ENCODE results near the gene SSNA1.

DNA sequence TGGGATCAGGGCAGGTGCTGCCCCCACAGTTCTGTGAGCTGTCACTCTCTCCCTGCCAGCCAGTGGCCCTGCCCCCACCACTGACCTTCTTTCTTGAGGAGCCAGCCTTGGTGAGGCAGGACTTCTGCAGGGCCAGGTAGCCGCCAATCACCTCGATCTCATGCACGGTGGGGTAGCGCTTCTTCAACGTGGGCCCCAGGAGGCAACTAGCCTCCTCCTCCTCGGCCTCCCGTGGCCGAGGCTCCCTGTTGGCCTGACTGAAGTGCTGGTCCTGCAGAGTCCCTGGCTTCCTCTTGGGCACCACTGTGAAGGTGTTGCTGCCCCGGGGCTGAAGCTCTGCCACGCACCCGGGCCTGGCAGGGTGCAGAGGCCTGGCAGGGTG, 10.4 kb downstream of the SSNA1 start:
- no peak for TF ChIP-seq YY1 (IDR thresholded peaks at IDR 0.05; ENCODE audit: insufficient read depth, insufficient read length)
- no peak for TF ChIP-seq ZNF274 (IDR thresholded peaks at IDR 0.05; ENCODE audit: low read depth, low read length)
